Activated T-cell treated with anti-CD3 and anti-CD28 coated beads, Interleukin-2, amount 50 U/mL, for 24 hours (primary cell): Measurements from ENCODE around the gene AADACL4.
"Not testable (repeated sequence)": the region's sequence is repeated elsewhere in the genome, so short reads cannot be mapped to it uniquely, and the experiment has no call there.

Experiments
- DNase-seq: peaks from one replicate; pipeline ENCODE4 v3.0.0-alpha.2; 2020
- H3K27ac Mint-ChIP-seq: 2 replicates; pipeline ENCODE4 v1.8.0; 2020; ENCODE audit warnings: mild to moderate bottlenecking, mixed read lengths
- H3K27me3 Mint-ChIP-seq: 2 replicates; pipeline ENCODE4 v1.8.0; 2020; ENCODE audit warnings: mixed read lengths
- H3K36me3 Mint-ChIP-seq: 2 replicates; pipeline ENCODE4 v1.8.0; 2020; ENCODE audit warnings: low read depth, mixed read lengths
- H3K4me1 Mint-ChIP-seq: 2 replicates; pipeline ENCODE4 v1.8.0; 2020; ENCODE audit warnings: low read depth, mixed read lengths
- H3K4me3 Mint-ChIP-seq: 2 replicates; pipeline ENCODE4 v1.8.0; 2020; ENCODE audit warnings: mild to moderate bottlenecking, moderate library complexity, mixed read lengths
- H3K9me3 Mint-ChIP-seq: 2 replicates; pipeline ENCODE4 v1.8.0; 2020; ENCODE audit warnings: mixed read lengths

The AADACL4 gene

GRCh38 chr1:12712929-12713328, 69.0 kb downstream of the AADACL4 start:
- Mint-ChIP-seq H3K4me3 (no peak overlapping the region), H3K27me3 (peaks cover 46% of the 10 kb centered on the region), H3K27ac (no peak overlapping the region), H3K4me1 (no peaks in the 10 kb centered on the region), H3K9me3 (no peaks in the 10 kb centered on the region), H3K36me3 (no peaks in the 10 kb centered on the region)
- DNase-seq, result no peak

GRCh38 chr1:12713651-12714050, 69.8 kb downstream of the AADACL4 start:
- H3K4me3 Mint-ChIP-seq, H3K27ac Mint-ChIP-seq, DNase-seq, H3K9me3 Mint-ChIP-seq, H3K36me3 Mint-ChIP-seq, H3K4me1 Mint-ChIP-seq: not testable (repeated sequence)
- peaks cover 46% of the 10 kb centered on the region for H3K27me3 Mint-ChIP-seq

- Mint-ChIP-seq H3K36me3 (no peaks in the 10 kb centered on the region), H3K9me3 (no peaks in the 10 kb centered on the region)
Observed at GRCh38 chr1:12714710-12715475, 71.0 kb downstream of the AADACL4 start.

GRCh38 chr1:12715896-12716437, 72.1 kb downstream of the AADACL4 start, which contains the start of gene AADACL3:
TSS of gene AADACL3 (plus strand) at chr1:12716110. CDS start at chr1:12716177, 67 bp downstream.
- no peak for DNase-seq
- no peaks in the 10 kb centered on the region for H3K36me3 Mint-ChIP-seq
- no peak within 1 kb of the TSS for H3K27ac Mint-ChIP-seq
- no peaks in the 10 kb centered on the region for H3K4me1 Mint-ChIP-seq
- H3K27me3 Mint-ChIP-seq, result peaks cover 51% of the 10 kb centered on the region
- no peak within 1 kb of the TSS for H3K4me3 Mint-ChIP-seq
- H3K9me3 Mint-ChIP-seq, result no peaks in the 10 kb centered on the region

More at GRCh38 chr1:12714710-12715475, 71.0 kb downstream of the AADACL4 start:
- no peak overlapping the region for H3K27ac Mint-ChIP-seq
- H3K4me3 Mint-ChIP-seq, result no peak overlapping the region
- peaks cover 48% of the 10 kb centered on the region for H3K27me3 Mint-ChIP-seq
- H3K4me1 Mint-ChIP-seq, result no peaks in the 10 kb centered on the region
- DNase-seq, result no peak
